HepG2 (cell line): ENCODE measurements around the gene GPS1. TPM values are rescaled to one million over a fixed set of nuclear protein-coding genes. Genes with fewer than 3 reads are reported as not detected.

Experiments used
- ATAC-seq: fragments of 200-7000 bp; cut with Tn5 transposase; 3 replicates; pipeline ENCODE4 v1.9.1; 2020; ENCODE audit warnings: mild to moderate bottlenecking, moderate library complexity
- BruUV-seq: library from RNA; stranded (reverse); fragments of 400-500 nt; replicated peaks from 2 replicates; lab custom pipeline; 2021; lab: Mats Ljungman, UMichigan
- CTCF ChIA-PET: fragments of 300-600 bp; formaldehyde crosslinking; extraction: SDS; loops from one replicate; lab custom pipeline; 2021; ENCODE audit warnings: low total read pairs, inconsistent platforms, low intra/inter-chr PET ratio; lab: Yijun Ruan, JAX
- POLR2A ChIA-PET: fragments of 350-600 bp; sonication (Branson Sonifier 250); formaldehyde crosslinking; loops from one replicate; lab custom pipeline; 2020; ENCODE audit warnings: antibody characterized with exemption, inconsistent platforms; lab: Yijun Ruan, JAX
- DNase-seq: peaks from one replicate; pipeline ENCODE4 v3.0.0-alpha.2; 2015; ENCODE audit warnings: low spot score
- FAIRE-seq: peaks from 3 replicates; lab custom pipeline; 2011; peaks lifted over from hg19 to GRCh38; lab: Jason Lieb, UNC
- H2AFZ ChIP-seq: one replicate; pipeline ENCODE4 v1.6.1; 2011; ENCODE audit warnings: low read length, inconsistent platforms
- H3K27ac ChIP-seq: fragments of 300-600 bp; 3 replicates; pipeline ENCODE4 v1.8.0; 2011; ENCODE audit warnings: mixed run types, mild to moderate bottlenecking, mixed read lengths, low read length, inconsistent platforms; ENCODE audit not compliant: insufficient read depth; ENCODE audit errors: extremely low read length
- H3K27me3 ChIP-seq, 2 experiments: fragments of 200-600 bp in 1 of 2; 2 replicates in 1 of 2; 3 replicates in 1 of 2; pipeline versions ENCODE4 v1.6.0 to v1.8.0; 2011; ENCODE audit warnings: low read length in 2 of 2, mild to moderate bottlenecking in 2 of 2, moderate library complexity in 2 of 2, inconsistent platforms in 1 of 2; ENCODE audit not compliant: insufficient read depth in 2 of 2, control insufficient read depth in 1 of 2
- H3K36me3 ChIP-seq, 2 experiments: fragments of 200-600 bp in 1 of 2; replicated peaks in 1 of 2; 2 replicates in 1 of 2; 3 replicates in 1 of 2; pipeline versions ENCODE4 v1.5.1 to v1.8.0; 2011; ENCODE audit warnings: low read length in 2 of 2, inconsistent platforms in 1 of 2; ENCODE audit not compliant: insufficient read depth in 2 of 2, control insufficient read depth in 1 of 2
- H3K4me1 ChIP-seq: 2 replicates; pipeline ENCODE4 v1.5.1; 2012; ENCODE audit warnings: low read length, inconsistent platforms; ENCODE audit not compliant: insufficient read depth
- H3K4me2 ChIP-seq: 2 replicates; pipeline ENCODE4 v1.6.0; 2011; ENCODE audit warnings: low read depth, low read length, inconsistent platforms
- H3K4me3 ChIP-seq, 3 experiments: fragments of 200-600 bp in 1 of 3; sonication (generic), shearing (Covaris generic) in 1 of 3; replicated peaks in 1 of 3; 2 replicates each; pipeline ENCODE4 v1.5.1; 2011 to 2016; ENCODE audit warnings: low read length in 3 of 3, inconsistent platforms in 2 of 3, low read depth in 2 of 3, mild to moderate bottlenecking in 2 of 3, control low read depth in 1 of 3, mixed read lengths in 1 of 3; ENCODE audit not compliant: insufficient read depth in 1 of 3
- H3K79me2 ChIP-seq: one replicate; pipeline ENCODE4 v1.6.1; 2011; ENCODE audit warnings: low read length, inconsistent platforms; ENCODE audit not compliant: insufficient read depth
- H3K9ac ChIP-seq: 2 replicates; pipeline ENCODE4 v1.6.0; 2011; ENCODE audit warnings: mild to moderate bottlenecking, low read depth, low read length, inconsistent platforms; ENCODE audit not compliant: insufficient read depth
- H3K9me3 ChIP-seq: 2 replicates; pipeline ENCODE4 v1.5.1; 2012; ENCODE audit warnings: mild to moderate bottlenecking, low read length
- H4K20me1 ChIP-seq: 2 replicates; pipeline ENCODE4 v1.6.0; 2011; ENCODE audit warnings: inconsistent platforms, mild to moderate bottlenecking, low read length, moderate library complexity; ENCODE audit not compliant: insufficient read depth
- ARHGAP35 ChIP-seq: sonication (generic); formaldehyde crosslinking; IDR thresholded peaks from 2 replicates; pipeline ENCODE4 v1.9.0; 2022; ENCODE audit warnings: mild to moderate bottlenecking, inconsistent platforms, moderate library complexity, missing genetic modification reagents, borderline replicate concordance
- FIP1L1 ChIP-seq: fragments of 200-400 bp; formaldehyde crosslinking; IDR thresholded peaks from 2 replicates; pipeline ENCODE4 v1.6.1; 2018; ENCODE audit warnings: low read depth, mild to moderate bottlenecking, low read length, moderate library complexity, borderline replicate concordance; ENCODE audit not compliant: insufficient read depth
- FOXA3 ChIP-seq: IDR thresholded peaks from 2 replicates; pipeline ENCODE4 v1.6.1; 2016; ENCODE audit warnings: missing genetic modification reagents, missing compliant biosample characterization
- HNRNPLL ChIP-seq: fragments of 200-400 bp; formaldehyde crosslinking; IDR thresholded peaks from 2 replicates; pipeline ENCODE4 v1.6.1; 2017; ENCODE audit warnings: mild to moderate bottlenecking, low read depth, low read length; ENCODE audit not compliant: poor library complexity, severe bottlenecking
- KDM6A ChIP-seq: IDR thresholded peaks from 2 replicates; pipeline ENCODE4 v1.6.1; 2016; ENCODE audit warnings: low read depth
- LCORL ChIP-seq, 2 experiments: fragments of 450-650 bp in 1 of 2; sonication (generic) in 1 of 2; formaldehyde crosslinking in 1 of 2; IDR thresholded peaks; 2 replicates each; pipeline versions ENCODE4 v1.5.0 to v1.6.1; 2017 to 2020; ENCODE audit warnings: antibody characterized with exemption in 1 of 2, missing genetic modification reagents in 1 of 2
- MEIS2 ChIP-seq: sonication (generic); formaldehyde crosslinking; IDR thresholded peaks from 2 replicates; pipeline ENCODE4 v1.9.0; 2021; ENCODE audit warnings: mild to moderate bottlenecking, missing genetic modification reagents
- RBAK ChIP-seq: sonication (generic); formaldehyde crosslinking; IDR thresholded peaks from 2 replicates; pipeline ENCODE4 v1.5.1; 2020; ENCODE audit warnings: mild to moderate bottlenecking, missing genetic modification reagents
- TOPORS ChIP-seq: sonication (generic); formaldehyde crosslinking; IDR thresholded peaks from 2 replicates; pipeline ENCODE4 v1.8.0; 2023; ENCODE audit warnings: mild to moderate bottlenecking, missing genetic modification reagents
- ZNF180 ChIP-seq: sonication (generic); formaldehyde crosslinking; IDR thresholded peaks from 2 replicates; pipeline ENCODE4 v1.4.0; 2020; ENCODE audit warnings: low read depth, missing genetic modification reagents, borderline replicate concordance
- ZNF33B ChIP-seq: sonication (generic); formaldehyde crosslinking; IDR thresholded peaks from 2 replicates; pipeline ENCODE4 v1.5.1; 2020; ENCODE audit warnings: mild to moderate bottlenecking, missing genetic modification reagents
- ZNF670 ChIP-seq: sonication (generic); formaldehyde crosslinking; IDR thresholded peaks from 2 replicates; pipeline ENCODE4 v1.8.0; 2022; ENCODE audit warnings: mild to moderate bottlenecking, missing genetic modification reagents, borderline replicate concordance
- ZNF737 ChIP-seq: sonication (generic); formaldehyde crosslinking; IDR thresholded peaks from 2 replicates; pipeline ENCODE4 v1.5.0; 2020; ENCODE audit warnings: missing genetic modification reagents, mild to moderate bottlenecking, borderline replicate concordance
- in situ Hi-C: cut with HindIII; loops from 2 replicates; pipeline ENCODE4 v1.10.0; 2017; ENCODE audit warnings: low pct_unique_long_range_greater_than_20kb; ENCODE audit not compliant: extremely low pct_ligation_motif_present
- intact Hi-C: fragments of 100-400 bp; cut with micrococcal nuclease; formaldehyde crosslinking; loops from one replicate; pipeline ENCODE4 v1.10.0; 2022; ENCODE audit not compliant: unreplicated experiment
- polyA plus RNA-seq, 8 experiments: library from polyadenylated mRNA; depleted of rRNA in 3 of 8; stranded (reverse) in 7 of 8; unstranded in 1 of 8; fragments of >200 nt; fragmentation: Illumina TruSeq in 4 of 8; extraction: Trizol in 4 of 8; gene quantifications; 2 replicates each; pipeline versions ENCODE4 v1.2.1 to v1.2.3, GENCODE V29; 2011 to 2016; ENCODE audit warnings: low read depth in 4 of 8, missing spikeins in 1 of 8, mixed read lengths in 1 of 8; ENCODE audit not compliant: insufficient read depth in 1 of 8
- total RNA-seq, 5 experiments: library from RNA; depleted of rRNA; stranded (reverse); fragments of >200 nt; fragmentation: Illumina TruSeq; extraction: Trizol; gene quantifications; 2 replicates each; pipeline ENCODE4 v1.2.3, GENCODE V29; 2016; ENCODE audit warnings: low read depth in 1 of 5
- TF ChIP-seq, protein P1 (sequence below): sonication (generic); formaldehyde crosslinking; IDR thresholded peaks from 2 replicates; pipeline ENCODE4 v1.5.1; 2020; ENCODE audit warnings: missing genetic modification reagents, mild to moderate bottlenecking, borderline replicate concordance
- TF ChIP-seq, protein P2 (sequence below): sonication (generic); formaldehyde crosslinking; IDR thresholded peaks from 2 replicates; pipeline ENCODE4 v1.4.0; 2020; ENCODE audit warnings: mild to moderate bottlenecking, missing genetic modification reagents

The GPS1 gene
- total and polyA plus RNA-seq, 2 of the 13 experiments (the other 11 are each of a cell fraction or from before 2014, with no cell fraction given): 124 to 128 TPM

DNA sequence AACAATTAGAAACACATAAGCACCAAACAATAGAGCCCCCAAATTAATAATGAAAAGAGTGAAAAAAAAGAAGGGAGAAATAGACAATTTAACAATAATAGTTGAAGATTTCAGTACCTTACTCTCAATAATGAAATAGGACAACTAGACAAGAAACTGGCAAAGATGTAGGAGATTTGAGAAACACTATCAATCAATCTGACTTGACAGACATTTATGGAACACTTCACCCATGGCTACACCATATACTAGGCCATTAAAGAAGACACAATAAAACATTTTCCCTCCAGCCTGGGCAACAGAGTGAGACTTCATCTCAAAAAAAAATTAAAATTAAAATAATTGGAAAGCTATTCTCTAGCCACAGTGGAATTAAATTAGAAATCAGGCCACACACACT, 18.9 kb downstream of the GPS1 start:
- H3K36me3 ChIP-seq: no peaks in the 10 kb centered on the region
- peaks cover 14% of the 10 kb centered on the region for H3K4me1 ChIP-seq
- no peaks in the 10 kb centered on the region for H4K20me1 ChIP-seq
- FAIRE-seq: no peak
- no peak overlapping the region for H3K4me2 ChIP-seq
- CTCF ChIA-PET: no interaction called here
- in situ Hi-C loops (no loop called here), intact Hi-C loops (no loop called here)
- no peak overlapping the region for H3K4me3 ChIP-seq
- no peak for DNase-seq
- no peak overlapping the region for H3K27ac ChIP-seq
- H3K9ac ChIP-seq: no peak overlapping the region
- POLR2A ChIA-PET: interaction anchor here (1.4 kb wide), 1 partner anchor 28 kb away, joined by 4 read pairs; no protein-coding TSS in a partner anchor
- H3K9me3 ChIP-seq: no peaks in the 10 kb centered on the region
- H2AFZ ChIP-seq: no peak overlapping the region
- no peak for ATAC-seq
- H3K27me3 ChIP-seq: peaks cover 0 to 5% of the 10 kb centered on the region in 2 experiments; a peak in 2 of 5 replicates
- no TSS peak for BruUV-seq
- H3K79me2 ChIP-seq: no peaks in the 10 kb centered on the region
- no peak for TF ChIP-seq TOPORS (CRISPR knock-in tag)
- no peak for TF ChIP-seq FOXA3 (CRISPR knock-in tag)
- no peak for TF ChIP-seq ZNF180 (CRISPR knock-in tag)
- TF ChIP-seq, protein P1, sequence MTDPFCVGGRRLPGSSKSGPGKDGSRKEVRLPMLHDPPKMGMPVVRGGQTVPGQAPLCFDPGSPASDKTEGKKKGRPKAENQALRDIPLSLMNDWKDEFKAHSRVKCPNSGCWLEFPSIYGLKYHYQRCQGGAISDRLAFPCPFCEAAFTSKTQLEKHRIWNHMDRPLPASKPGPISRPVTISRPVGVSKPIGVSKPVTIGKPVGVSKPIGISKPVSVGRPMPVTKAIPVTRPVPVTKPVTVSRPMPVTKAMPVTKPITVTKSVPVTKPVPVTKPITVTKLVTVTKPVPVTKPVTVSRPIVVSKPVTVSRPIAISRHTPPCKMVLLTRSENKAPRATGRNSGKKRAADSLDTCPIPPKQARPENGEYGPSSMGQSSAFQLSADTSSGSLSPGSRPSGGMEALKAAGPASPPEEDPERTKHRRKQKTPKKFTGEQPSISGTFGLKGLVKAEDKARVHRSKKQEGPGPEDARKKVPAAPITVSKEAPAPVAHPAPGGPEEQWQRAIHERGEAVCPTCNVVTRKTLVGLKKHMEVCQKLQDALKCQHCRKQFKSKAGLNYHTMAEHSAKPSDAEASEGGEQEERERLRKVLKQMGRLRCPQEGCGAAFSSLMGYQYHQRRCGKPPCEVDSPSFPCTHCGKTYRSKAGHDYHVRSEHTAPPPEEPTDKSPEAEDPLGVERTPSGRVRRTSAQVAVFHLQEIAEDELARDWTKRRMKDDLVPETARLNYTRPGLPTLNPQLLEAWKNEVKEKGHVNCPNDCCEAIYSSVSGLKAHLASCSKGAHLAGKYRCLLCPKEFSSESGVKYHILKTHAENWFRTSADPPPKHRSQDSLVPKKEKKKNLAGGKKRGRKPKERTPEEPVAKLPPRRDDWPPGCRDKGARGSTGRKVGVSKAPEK (CRISPR knock-in tag): no peak
- no peak for TF ChIP-seq KDM6A
- TF ChIP-seq RBAK (CRISPR knock-in tag): no peak
- no peak for TF ChIP-seq MEIS2 (CRISPR knock-in tag)
- no peak for TF ChIP-seq ZNF670
- TF ChIP-seq FIP1L1: no peak
- TF ChIP-seq ZNF737: no peak
- TF ChIP-seq, protein P2, sequence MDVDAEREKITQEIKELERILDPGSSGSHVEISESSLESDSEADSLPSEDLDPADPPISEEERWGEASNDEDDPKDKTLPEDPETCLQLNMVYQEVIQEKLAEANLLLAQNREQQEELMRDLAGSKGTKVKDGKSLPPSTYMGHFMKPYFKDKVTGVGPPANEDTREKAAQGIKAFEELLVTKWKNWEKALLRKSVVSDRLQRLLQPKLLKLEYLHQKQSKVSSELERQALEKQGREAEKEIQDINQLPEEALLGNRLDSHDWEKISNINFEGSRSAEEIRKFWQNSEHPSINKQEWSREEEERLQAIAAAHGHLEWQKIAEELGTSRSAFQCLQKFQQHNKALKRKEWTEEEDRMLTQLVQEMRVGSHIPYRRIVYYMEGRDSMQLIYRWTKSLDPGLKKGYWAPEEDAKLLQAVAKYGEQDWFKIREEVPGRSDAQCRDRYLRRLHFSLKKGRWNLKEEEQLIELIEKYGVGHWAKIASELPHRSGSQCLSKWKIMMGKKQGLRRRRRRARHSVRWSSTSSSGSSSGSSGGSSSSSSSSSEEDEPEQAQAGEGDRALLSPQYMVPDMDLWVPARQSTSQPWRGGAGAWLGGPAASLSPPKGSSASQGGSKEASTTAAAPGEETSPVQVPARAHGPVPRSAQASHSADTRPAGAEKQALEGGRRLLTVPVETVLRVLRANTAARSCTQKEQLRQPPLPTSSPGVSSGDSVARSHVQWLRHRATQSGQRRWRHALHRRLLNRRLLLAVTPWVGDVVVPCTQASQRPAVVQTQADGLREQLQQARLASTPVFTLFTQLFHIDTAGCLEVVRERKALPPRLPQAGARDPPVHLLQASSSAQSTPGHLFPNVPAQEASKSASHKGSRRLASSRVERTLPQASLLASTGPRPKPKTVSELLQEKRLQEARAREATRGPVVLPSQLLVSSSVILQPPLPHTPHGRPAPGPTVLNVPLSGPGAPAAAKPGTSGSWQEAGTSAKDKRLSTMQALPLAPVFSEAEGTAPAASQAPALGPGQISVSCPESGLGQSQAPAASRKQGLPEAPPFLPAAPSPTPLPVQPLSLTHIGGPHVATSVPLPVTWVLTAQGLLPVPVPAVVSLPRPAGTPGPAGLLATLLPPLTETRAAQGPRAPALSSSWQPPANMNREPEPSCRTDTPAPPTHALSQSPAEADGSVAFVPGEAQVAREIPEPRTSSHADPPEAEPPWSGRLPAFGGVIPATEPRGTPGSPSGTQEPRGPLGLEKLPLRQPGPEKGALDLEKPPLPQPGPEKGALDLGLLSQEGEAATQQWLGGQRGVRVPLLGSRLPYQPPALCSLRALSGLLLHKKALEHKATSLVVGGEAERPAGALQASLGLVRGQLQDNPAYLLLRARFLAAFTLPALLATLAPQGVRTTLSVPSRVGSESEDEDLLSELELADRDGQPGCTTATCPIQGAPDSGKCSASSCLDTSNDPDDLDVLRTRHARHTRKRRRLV (CRISPR knock-in tag): no peak
- TF ChIP-seq LCORL (IDR thresholded peaks at IDR 0.05): no peak
- TF ChIP-seq LCORL (CRISPR knock-in tag; IDR thresholded peaks at IDR 0.05): no peak
- no peak for TF ChIP-seq ARHGAP35
- TF ChIP-seq HNRNPLL: no peak
- no peak for TF ChIP-seq ZNF33B (CRISPR knock-in tag)
